Stimulated activated CD4-positive, alpha-beta T cell treated with anti-CD3 and anti-CD28 coated beads, Interleukin-2, amount 100 ng/mL, for 48 hours (primary cell): ENCODE data around the gene SEMA3B.
"Not testable (repeated sequence)": the region's sequence is repeated elsewhere in the genome, so short reads cannot be mapped to it uniquely, and the experiment has no call there.

Experiments used
- DNase-seq, 2 donors: peaks; one replicate each; pipeline ENCODE4 v3.0.0-alpha.2; 2020

The SEMA3B gene

DNA sequence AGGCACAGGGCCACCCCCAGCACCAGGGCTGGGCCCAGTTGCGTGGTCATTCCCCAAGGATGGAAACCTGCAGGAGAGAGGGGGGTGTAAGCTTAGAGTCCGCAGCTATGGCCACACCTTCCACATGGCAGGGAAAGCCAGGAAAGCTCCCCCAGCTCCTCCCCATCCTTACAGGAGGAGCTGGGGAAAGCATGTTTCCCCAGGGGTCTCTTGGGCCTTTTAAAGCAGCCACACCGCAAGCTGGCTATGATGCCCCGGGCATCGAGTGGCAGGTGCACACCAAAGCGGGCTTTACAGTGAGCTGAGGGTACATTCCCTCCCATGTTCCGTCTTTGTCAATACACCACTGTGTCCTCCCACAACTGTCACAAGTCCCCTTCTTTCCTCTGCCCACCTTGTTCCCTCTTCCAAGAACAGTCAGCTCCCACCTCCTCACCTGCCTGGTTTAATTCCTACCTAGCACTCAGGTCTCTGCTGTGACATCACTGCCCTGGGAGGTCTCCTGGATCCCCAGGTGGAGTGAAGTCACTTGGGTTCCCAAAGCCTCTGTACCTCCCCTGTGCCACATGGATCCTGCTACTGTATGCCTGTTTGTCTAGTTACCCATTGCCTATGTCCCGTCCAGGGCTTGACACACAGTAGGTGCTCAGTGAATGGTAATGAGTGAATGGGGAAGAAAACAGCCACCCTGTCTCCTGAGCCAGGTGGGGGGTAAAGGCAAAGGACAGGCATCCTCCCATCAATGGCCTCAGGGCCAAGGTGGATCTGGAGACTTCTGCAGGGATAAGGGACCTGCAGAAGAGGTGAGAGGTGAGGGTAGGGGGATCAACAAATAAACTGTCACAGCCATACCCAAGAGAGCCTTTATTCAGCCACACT lies 26.8 kb downstream of the SEMA3B start:
- no peak for DNase-seq

DNA sequence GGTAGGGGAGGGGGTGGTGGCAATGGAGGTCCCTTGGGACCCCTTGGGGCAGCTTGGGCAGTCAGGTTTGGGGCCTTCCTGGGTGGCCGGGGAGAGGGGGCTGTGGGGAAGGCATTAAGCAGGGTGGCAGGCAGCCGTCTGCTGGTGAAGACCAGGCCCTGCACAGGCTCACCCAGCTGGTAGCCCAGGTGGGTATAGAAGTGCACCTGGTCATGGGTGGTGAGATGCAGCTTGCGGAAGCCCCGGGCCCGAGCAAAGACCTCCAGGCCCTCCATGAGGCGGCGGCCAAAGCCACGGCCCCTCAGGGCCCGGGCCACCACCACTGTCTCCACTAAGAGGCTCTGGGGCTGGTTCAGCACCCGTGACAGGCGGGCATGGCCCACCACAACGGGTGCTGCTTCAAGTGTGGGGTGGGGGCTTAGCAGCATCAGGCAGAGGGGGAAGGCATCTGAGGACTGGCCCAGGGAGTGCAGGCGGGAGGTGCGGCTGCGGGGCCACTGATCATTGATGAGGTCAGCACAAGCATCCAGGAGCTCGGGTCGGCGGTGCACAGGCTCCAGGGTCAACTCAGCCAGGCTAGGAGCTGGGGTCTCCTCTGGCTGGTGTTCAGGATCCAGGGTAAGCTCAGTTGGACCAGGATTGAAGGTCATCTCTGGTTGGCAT lies 27.9 kb downstream of the SEMA3B start:
- DNase-seq, result no peak

GRCh38 chr3:50297384-50297775 lies 28.4 kb downstream of the SEMA3B start:
- no peak for DNase-seq

- no peak for DNase-seq
These were observed 29.2 kb downstream of the SEMA3B start for GRCh38 chr3:50297896-50298725.

DNA sequence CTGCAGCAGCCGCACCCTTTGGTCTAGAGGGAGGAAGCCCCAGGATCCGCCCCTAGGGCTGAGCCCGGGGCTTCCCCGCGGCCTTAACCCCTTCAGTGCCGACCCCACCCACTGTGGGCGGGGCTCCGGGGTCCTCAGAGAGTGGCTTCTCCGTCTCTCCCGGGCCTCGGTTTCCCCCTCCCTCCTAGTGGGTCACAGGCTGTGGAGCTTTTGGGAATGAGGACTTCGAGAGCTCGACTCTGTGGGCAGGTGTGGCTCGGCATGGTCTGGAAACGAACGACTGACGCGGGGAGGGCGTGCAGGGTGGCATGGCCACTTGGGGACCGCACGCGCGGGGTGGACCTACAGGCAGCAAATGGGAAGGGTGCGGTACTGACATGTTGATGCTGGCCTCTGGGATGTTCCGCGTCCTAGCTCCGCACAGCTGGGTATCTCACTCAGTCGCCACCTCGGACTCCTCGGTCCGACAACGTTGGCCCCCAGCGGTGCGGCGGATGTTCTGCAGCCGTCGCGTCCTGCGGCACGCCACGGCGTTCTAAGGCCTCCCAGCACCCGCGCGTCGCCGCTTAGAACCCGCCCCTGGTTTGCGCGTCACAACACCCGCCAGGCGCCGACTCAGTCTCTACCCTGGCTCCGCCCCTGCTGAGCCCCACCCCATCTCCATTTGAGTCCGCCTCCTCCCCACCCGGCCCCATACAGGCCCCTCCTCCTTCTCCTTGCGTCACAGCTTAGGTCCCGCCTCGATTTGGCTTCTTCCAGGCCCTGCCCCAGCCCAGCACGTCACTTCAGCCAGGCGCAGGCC lies 30.1 kb downstream of the SEMA3B start, which contains the start of the genes HYAL3 and NAA80:
HYAL3 (minus strand) TSS at position 570 of the 802 bp plus-strand sequence. CDS start 3,803 bp downstream, outside the sequence.
NAA80 (minus strand) TSS at position 570 of the 802 bp plus-strand sequence. CDS start 1,942 bp downstream, outside the sequence.
- peak; percentile 97 to 99 for DNase-seq

GRCh38 chr3:50299638-50299928 lies 30.6 kb downstream of the SEMA3B start:
- DNase-seq, result no peak

- no peak for DNase-seq
These were observed 31.2 kb downstream of the SEMA3B start for GRCh38 chr3:50299929-50300680.

- no peak for DNase-seq
These were observed 31.8 kb downstream of the SEMA3B start for GRCh38 chr3:50300681-50301254.

DNA sequence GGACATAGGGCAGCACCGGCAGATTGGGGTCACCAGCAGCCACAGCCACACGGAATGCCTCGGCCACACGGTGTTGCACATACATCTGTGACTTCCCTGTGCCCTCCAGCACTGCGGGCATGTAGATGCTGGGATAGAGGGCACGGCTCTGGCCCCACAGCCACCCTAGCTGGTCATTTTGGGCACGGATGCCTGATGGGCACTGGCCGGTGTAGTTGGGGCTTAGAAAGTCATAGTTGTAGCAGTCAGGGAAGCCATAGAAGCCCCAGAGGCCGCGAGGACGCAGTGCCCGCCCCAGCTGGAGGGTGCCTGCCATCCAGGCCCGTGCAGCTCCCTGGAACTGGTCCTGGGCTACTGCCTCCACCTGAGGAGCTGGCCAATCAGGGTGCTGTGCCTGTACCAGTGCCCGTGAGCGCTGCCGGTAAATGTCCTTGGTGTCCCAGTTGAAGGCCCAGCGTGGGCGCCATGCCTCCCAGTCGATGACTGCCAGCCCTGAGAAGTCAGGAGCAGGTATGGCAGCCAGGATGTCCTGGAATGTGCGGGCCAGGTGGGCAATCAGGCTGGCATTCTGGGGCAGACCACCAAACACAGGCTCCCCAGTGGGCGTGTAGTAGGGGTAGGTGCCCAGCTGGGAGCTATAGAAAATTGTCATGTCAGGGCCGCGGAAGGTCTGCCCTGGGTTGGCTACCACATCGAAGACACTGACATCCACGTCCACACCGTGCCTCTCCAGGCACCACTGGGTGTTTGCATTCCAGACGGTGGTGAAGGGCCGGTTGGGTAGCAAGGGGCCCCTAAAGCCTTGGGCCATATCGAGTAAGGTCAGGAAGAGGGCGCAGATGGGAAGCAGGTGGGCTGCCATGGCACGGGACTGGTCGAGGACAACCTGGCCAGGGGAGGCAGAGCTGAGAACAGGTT lies 33.4 kb downstream of the SEMA3B start:
- no peak for DNase-seq

DNA sequence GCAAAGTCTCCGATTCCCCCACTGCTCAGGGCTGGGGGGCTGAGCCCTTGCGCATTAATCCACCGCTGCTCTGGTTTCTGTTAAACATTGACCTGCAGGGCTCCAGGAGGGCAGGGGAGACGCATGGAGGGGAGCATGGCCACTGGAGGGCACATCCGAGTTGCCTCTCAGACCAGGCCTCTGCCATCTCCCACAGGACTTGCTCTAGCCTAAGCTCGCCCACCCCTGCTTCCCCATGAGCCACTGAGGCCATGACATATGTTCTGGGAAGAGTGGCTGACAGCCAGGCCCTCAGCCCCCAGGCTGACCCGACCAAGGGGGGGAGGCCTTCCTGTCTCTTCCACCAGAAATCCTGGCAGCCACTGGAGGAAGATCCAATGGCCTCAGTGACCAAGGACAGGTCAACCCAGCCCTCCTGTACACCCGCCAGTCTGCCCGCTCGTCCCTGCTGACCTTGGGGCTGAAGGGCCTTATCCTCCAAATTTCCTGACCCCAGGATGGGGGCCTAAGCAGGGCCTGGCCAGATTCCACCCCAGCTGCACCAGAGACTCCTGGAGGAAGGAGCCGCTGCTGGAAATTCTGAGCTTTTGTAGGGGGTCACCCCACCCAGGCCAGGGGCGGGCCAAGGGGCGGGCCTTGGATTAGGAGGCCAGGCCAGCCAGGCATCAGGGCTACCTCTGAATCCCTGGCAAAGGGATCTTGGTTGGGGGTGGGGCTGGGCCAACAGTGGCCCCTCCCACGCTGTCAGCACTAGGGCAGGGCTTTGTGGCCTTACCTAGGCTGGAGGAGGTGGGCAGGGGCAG lies 34.3 kb downstream of the SEMA3B start, which contains the start of gene HYAL1:
HYAL1 (minus strand) TSS at position 562 of the 803 bp plus-strand sequence. CDS start 618 bp downstream, outside the sequence.
- DNase-seq, result no peak

DNA sequence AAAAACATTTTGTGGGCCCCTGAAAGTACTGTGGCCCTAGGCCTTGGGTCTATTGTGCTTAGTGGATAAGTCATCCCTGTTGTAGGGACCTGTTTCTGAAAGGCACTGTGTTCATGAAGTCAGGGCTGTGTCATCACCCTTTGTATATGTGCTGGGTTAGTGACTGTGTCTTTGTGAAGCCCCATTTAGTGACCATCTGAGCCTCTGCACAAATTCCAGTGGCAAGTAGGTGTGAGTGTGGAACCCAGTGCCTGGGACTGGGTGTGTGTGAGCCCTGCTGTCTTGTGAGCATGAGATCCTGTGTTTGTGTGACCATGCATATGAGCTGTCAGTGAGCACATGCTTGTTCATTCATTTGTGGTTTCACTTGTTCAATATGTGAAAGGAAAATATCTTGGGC lies 35.7 kb downstream of the SEMA3B start:
- DNase-seq, result no peak

DNA sequence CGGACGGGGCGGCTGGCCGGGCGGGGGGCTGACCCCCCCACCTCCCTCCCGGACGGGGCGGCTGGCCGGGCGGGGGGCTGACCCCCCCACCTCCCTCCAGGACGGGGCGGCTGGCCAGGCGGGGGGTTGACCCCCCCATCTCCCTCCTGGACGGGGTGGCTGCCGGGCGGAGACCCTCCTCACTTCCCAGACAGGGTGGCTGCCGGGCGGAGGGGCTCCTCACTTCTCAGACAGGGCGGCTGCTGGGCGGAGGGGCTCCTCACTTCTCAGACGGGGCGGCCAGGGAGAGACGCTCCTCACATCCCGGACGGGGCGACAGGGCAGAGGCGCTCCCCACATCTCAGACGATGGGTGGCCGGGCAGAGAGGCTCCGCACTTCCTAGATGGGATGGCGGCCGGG lies 43.1 kb downstream of the SEMA3B start:
- not testable (repeated sequence) for DNase-seq

DNA sequence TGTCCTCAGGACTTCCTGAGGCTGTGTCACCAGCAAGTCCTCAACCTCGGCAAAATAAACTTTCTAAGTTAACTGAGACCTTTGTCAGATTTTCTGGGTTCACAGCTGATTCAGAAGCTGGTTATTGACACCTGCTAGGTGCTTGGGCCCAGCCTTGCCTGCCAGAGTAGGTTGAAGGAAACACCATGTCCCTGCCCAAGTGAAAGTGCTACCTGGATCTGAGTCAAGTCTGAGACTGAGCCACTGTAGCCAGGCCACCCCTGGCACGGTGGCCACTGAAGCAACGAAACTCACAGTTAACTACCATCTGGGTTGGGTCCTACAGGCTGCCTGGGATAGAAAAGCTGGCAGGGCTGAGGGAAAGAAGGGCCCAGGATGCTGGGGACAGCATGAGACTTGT lies 45.4 kb downstream of the SEMA3B start:
- DNase-seq, result no peak

DNA sequence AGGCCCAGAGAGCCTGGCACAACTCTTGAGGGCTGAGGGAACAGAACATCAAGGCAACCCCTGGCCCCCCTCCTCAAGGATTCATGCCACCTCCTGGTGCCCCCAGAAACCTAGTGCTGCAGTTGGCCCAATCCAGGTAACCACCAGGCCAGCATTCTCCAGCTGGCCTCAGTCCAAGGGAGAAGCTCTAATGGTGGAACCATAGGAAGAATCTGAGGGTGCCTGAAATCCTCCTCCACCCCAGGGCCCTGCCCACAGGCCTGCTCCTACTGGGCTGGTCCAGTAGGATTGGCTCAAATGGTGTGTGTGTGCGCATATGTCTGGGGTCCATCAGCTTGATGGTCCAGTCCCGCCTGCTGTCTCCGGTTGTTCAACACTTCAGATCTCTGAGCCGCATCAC lies 45.9 kb downstream of the SEMA3B start:
- DNase-seq, result no peak

DNA sequence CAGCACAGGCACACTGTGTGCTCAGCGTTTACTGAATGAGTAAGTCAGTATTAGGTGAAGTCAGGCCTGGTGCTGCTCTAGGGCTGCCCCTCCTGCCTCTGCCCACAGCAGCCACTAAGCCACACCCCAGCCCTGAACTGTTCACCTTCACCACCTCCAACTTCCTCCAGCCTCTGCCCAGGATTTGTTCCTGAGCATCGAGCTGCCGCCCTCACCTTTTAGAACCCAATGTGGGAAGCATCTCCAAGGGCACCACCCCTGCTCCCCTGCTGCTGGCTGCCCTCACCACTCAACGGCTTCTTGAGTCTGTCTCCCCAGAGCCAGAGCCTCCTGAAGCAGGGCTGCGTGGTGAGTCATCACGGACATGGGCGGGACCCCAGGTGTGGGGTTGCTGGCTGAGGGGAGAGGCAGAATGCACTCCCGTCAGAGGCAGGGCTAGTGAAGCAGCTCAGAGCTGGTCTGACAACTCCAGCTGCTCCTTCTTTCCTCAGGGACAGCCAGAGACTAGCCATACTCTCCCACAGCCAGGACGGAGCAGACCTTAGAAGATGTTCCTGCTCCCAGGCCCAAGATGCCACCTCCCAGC lies 47.8 kb downstream of the SEMA3B start:
- DNase-seq, result no peak

DNA sequence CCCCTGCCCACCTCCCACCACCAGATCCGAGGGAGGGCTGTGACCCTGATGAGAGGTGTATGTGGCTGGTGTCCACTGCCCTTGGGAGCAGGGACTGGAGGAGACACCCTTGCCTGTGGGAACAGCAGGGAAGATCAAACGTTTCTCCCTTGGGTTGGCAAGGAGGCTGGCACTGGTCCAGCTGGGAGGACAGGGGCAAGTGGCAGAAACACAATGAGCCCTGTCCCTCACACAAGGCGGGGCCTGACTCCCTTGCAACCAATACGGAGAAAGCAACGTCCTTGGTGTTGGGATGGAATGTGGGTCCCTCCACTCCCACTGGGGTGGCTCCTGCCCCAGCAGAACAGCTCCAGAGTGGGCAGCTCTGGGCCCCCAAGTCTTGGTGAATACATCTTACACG lies 48.4 kb downstream of the SEMA3B start:
- no peak for DNase-seq

- no peak for DNase-seq
These were observed 49.2 kb downstream of the SEMA3B start for GRCh38 chr3:50318163-50318562.

GRCh38 chr3:50318615-50319014 lies 49.7 kb downstream of the SEMA3B start:
- no peak for DNase-seq
